H1 (cell line): Measurements from ENCODE around the gene IGF1. TPM values are rescaled to one million over a fixed set of nuclear protein-coding genes. Genes with fewer than 3 reads are reported as not detected.

Experiments used
- BRCA1 ChIP-seq: IDR thresholded peaks from 2 replicates; pipeline ENCODE4 v1.6.1; 2012; ENCODE audit warnings: low read depth, low read length, improper control_type of control experiment
- CEBPB ChIP-seq: IDR thresholded peaks from 2 replicates; pipeline ENCODE4 v1.6.1; 2012; ENCODE audit warnings: low read depth, low read length
- CHD1 ChIP-seq: IDR thresholded peaks from 2 replicates; pipeline ENCODE4 v1.6.1; 2012; ENCODE audit warnings: low read depth, low read length, improper control_type of control experiment
- JUN ChIP-seq: IDR thresholded peaks from 2 replicates; pipeline ENCODE4 v1.6.1; 2011; ENCODE audit warnings: low read depth, mild to moderate bottlenecking, improper control_type of control experiment, low read length
- KDM1A ChIP-seq: fragments of 200-600, 300-600 bp; sonication (generic); IDR thresholded peaks from 2 replicates; pipeline ENCODE4 v1.7.1; 2016; ENCODE audit warnings: mild to moderate bottlenecking, low read length, borderline replicate concordance
- NANOG ChIP-seq: IDR thresholded peaks from 2 replicates; pipeline ENCODE4 v1.6.1; 2011; ENCODE audit warnings: low read length, low read depth, mild to moderate bottlenecking, inconsistent platforms; ENCODE audit not compliant: insufficient read depth, poor library complexity, severe bottlenecking
- POU5F1 ChIP-seq: IDR thresholded peaks from 2 replicates; pipeline ENCODE4 v1.6.1; 2011; ENCODE audit warnings: low read depth, mild to moderate bottlenecking, low read length, moderate library complexity
- RAD21 ChIP-seq, 2 experiments: IDR thresholded peaks in 1 of 2; conservative IDR thresholded peaks in 1 of 2; 2 replicates each; pipeline ENCODE4 v1.6.1; 2011; ENCODE audit warnings: low read depth in 2 of 2, low read length in 2 of 2, improper control_type of control experiment in 1 of 2, inconsistent platforms in 1 of 2, mild to moderate bottlenecking in 1 of 2, moderate library complexity in 1 of 2
- RNF2 ChIP-seq: fragments of 200-900, 300-1000 bp; sonication (generic); IDR thresholded peaks from 2 replicates; pipeline ENCODE4 v1.7.1; 2016; ENCODE audit warnings: borderline replicate concordance, low read depth, mild to moderate bottlenecking, antibody characterized with exemption, low read length; ENCODE audit not compliant: poor library complexity, severe bottlenecking; ENCODE audit errors: missing control alignments
- SP1 ChIP-seq: IDR thresholded peaks from 2 replicates; pipeline ENCODE4 v1.6.1; 2011; ENCODE audit warnings: low read depth, low read length
- SUZ12 ChIP-seq: fragments of 200-600 bp; sonication (generic); IDR thresholded peaks from 2 replicates; pipeline ENCODE4 v1.6.1; 2012; ENCODE audit warnings: mild to moderate bottlenecking, inconsistent platforms, low read length, moderate library complexity, mixed read lengths
- polyA plus RNA-seq, 7 experiments: library from polyadenylated mRNA; depleted of rRNA in 3 of 7; stranded (reverse) in 5 of 7; unstranded in 2 of 7; fragments of >200 nt in 5 of 7; fragments of 200-250 nt in 2 of 7; gene quantifications; 1 replicate in 5 of 7; 2 replicates in 1 of 7; 4 replicates in 1 of 7; pipeline versions ENCODE4 v1.2.1 to v1.2.3, GENCODE V29; 2011 to 2013; ENCODE audit warnings: missing spikeins in 2 of 7, mixed read lengths in 2 of 7
- total RNA-seq: library from RNA; stranded (reverse); fragmentation: NEBNext Ultra II Directional; extraction: Animal tissue kit (Norgen Biotek cat#: 25700); gene quantifications from 2 replicates; pipeline ENCODE4 v1.2.1, GENCODE V29; 2021
- TF ChIP-seq, protein P1 (sequence below): fragments of 300-600 bp; sonication (generic); IDR thresholded peaks from 2 replicates; pipeline ENCODE4 v1.7.1; 2012; ENCODE audit warnings: low read length, moderate library complexity, mild to moderate bottlenecking, inconsistent platforms; ENCODE audit not compliant: insufficient replicate concordance

Gene IGF1
- total and polyA plus RNA-seq, 2 of the 8 experiments (the other 6 are each of a cell fraction or from before 2014, with no cell fraction given) = not detected

DNA sequence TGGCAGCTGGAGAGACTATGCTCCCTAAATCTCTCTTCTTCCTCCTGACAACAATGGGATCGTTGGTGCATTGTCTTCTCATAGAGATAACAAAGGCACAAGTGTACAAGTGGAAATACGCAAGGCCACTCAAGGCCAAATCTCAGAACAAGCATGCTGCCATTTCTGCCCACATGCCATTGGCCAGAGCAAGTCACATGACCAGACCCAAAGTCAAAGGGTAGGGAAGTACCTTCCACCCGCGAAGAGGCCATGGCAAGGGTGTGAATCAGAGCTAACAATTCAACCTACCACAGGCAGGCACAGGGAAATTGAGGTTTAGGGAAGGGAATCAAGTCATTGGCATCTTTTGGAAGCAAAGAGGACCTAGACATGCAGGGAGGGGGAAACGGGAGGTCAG lies 38.5 kb upstream of the IGF1 start (continued):
- TF ChIP-seq, protein P1, sequence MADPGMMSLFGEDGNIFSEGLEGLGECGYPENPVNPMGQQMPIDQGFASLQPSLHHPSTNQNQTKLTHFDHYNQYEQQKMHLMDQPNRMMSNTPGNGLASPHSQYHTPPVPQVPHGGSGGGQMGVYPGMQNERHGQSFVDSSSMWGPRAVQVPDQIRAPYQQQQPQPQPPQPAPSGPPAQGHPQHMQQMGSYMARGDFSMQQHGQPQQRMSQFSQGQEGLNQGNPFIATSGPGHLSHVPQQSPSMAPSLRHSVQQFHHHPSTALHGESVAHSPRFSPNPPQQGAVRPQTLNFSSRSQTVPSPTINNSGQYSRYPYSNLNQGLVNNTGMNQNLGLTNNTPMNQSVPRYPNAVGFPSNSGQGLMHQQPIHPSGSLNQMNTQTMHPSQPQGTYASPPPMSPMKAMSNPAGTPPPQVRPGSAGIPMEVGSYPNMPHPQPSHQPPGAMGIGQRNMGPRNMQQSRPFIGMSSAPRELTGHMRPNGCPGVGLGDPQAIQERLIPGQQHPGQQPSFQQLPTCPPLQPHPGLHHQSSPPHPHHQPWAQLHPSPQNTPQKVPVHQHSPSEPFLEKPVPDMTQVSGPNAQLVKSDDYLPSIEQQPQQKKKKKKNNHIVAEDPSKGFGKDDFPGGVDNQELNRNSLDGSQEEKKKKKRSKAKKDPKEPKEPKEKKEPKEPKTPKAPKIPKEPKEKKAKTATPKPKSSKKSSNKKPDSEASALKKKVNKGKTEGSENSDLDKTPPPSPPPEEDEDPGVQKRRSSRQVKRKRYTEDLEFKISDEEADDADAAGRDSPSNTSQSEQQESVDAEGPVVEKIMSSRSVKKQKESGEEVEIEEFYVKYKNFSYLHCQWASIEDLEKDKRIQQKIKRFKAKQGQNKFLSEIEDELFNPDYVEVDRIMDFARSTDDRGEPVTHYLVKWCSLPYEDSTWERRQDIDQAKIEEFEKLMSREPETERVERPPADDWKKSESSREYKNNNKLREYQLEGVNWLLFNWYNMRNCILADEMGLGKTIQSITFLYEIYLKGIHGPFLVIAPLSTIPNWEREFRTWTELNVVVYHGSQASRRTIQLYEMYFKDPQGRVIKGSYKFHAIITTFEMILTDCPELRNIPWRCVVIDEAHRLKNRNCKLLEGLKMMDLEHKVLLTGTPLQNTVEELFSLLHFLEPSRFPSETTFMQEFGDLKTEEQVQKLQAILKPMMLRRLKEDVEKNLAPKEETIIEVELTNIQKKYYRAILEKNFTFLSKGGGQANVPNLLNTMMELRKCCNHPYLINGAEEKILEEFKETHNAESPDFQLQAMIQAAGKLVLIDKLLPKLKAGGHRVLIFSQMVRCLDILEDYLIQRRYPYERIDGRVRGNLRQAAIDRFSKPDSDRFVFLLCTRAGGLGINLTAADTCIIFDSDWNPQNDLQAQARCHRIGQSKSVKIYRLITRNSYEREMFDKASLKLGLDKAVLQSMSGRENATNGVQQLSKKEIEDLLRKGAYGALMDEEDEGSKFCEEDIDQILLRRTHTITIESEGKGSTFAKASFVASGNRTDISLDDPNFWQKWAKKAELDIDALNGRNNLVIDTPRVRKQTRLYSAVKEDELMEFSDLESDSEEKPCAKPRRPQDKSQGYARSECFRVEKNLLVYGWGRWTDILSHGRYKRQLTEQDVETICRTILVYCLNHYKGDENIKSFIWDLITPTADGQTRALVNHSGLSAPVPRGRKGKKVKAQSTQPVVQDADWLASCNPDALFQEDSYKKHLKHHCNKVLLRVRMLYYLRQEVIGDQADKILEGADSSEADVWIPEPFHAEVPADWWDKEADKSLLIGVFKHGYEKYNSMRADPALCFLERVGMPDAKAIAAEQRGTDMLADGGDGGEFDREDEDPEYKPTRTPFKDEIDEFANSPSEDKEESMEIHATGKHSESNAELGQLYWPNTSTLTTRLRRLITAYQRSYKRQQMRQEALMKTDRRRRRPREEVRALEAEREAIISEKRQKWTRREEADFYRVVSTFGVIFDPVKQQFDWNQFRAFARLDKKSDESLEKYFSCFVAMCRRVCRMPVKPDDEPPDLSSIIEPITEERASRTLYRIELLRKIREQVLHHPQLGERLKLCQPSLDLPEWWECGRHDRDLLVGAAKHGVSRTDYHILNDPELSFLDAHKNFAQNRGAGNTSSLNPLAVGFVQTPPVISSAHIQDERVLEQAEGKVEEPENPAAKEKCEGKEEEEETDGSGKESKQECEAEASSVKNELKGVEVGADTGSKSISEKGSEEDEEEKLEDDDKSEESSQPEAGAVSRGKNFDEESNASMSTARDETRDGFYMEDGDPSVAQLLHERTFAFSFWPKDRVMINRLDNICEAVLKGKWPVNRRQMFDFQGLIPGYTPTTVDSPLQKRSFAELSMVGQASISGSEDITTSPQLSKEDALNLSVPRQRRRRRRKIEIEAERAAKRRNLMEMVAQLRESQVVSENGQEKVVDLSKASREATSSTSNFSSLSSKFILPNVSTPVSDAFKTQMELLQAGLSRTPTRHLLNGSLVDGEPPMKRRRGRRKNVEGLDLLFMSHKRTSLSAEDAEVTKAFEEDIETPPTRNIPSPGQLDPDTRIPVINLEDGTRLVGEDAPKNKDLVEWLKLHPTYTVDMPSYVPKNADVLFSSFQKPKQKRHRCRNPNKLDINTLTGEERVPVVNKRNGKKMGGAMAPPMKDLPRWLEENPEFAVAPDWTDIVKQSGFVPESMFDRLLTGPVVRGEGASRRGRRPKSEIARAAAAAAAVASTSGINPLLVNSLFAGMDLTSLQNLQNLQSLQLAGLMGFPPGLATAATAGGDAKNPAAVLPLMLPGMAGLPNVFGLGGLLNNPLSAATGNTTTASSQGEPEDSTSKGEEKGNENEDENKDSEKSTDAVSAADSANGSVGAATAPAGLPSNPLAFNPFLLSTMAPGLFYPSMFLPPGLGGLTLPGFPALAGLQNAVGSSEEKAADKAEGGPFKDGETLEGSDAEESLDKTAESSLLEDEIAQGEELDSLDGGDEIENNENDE = no peak
- TF ChIP-seq SUZ12 = no peak
- no peak for TF ChIP-seq BRCA1
- TF ChIP-seq KDM1A = no peak
- TF ChIP-seq CEBPB = no peak
- TF ChIP-seq RAD21 (IDR thresholded peaks at IDR 0.05 in 1 of 2, conservative IDR thresholded peaks at IDR 0.05 in 1 of 2; ENCODE audit: low read depth in 2 of 2, low read length in 2 of 2) = no peak
- no peak for TF ChIP-seq NANOG
- no peak for TF ChIP-seq POU5F1
- no peak for TF ChIP-seq JUN
- no peak for TF ChIP-seq SP1
- no peak for TF ChIP-seq CHD1
- no peak for TF ChIP-seq RNF2
